HG03457 (cell line): Measurements from ENCODE around the gene SRSF1.

ENCODE experiments used
- ATAC-seq: cut with Tn5 transposase; IDR thresholded peaks from one replicate; pipeline ENCODE4 v1.9.1; 2021; ENCODE audit warnings: moderate number of reproducible peaks; ENCODE audit not compliant: unreplicated experiment

The SRSF1 gene

DNA sequence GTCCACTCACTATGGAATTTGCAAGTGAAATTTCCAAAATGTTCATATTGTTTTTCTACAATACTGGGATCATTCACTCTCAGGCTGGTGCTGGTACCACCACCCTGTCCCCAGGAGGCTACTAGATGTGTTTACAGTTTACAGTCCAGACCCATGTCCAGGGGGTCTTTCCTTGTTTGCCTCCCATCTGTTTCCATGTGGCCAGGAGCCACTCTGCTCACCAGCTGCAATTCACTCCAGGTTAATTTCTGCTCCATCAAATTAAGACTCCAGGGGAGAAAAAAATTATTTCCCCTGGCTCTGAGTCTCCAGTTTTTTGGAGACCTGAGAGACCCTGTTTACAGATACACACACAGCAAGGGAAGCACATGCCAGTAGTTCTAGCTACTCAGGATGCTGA lies 12.5 kb upstream of the SRSF1 start:
- no peak for ATAC-seq

GRCh38 chr17:58019039-58019438 lies 12.0 kb upstream of the SRSF1 start:
- ATAC-seq: no peak

DNA sequence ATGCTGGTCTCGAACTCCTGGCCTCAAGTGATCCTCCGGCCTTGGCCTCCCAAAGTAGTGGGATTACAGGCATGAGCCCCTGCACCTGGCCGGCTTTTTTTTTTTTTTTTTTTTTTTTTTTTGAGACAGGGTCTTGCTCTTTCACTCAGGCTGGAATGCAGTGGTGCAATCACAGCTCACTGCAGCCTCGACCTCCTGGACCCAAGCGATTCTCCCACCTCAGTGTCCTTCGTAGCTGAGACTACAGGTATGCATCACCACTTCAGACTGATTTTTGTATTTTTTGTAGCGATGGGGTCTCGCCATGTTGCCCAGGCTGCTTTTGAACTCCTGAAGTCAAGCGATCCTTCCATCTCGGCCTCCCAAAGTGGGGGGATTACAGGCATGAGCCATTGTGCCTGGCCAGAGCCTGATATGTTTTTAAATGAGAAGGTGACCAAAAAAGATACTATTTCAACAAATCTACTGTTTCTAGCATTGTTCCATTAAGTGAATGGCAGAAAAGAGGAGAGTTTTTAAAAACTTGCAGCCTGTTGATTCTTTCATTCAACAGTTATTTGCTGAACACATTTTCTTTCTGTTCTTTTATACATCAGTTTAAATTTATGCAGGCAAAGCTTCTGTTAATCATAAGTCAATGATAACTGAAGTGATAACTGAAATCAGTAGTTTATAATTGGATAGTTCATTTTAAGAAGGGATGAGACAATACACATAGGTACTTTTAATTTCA lies 3.2 kb upstream of the SRSF1 start:
- no peak for ATAC-seq

DNA sequence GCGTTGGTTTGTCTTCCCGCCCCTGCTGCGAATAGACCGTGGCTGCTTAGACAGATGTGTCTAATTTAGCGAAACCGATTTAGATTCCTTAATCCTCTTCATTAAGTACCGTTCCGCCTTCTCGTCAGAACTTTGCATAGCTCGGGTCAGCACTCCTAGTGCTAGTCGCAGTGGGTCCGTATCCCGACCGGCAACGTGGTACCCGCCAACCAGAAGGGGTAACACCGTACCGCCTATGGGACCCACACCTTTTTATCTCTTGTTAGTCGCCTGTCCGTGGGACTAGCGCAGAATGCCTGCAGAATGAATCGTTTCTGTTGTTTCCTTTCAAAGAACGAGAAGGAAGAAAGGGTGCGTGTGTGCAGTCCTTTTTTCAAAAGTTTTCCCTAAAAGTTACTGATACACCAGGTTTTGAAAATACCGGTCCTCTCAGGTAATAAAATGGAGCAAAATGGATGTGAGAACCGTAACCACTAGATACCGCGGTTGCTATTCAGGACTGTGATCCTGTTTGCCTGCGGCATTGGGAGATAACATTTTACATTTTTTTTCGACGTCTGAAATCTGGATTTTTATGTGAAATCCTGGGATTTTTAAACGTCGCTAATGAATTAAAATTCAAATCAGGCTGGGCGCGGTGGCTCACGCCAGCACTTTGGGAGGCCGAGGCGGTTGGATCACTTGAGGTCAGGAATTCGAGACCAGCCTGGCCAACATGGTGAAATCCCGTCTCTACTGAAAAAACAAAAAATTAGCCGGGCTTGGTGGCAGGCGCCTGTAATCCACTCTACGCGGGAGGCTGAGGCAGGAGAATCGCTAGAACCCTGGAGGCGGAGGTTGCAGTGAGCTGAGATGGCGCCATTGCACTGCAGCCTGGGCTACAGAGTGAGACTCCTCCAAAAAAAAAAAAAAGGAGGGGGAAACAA lies 998 bp upstream of the SRSF1 start:
- peak; percentile 23 for ATAC-seq

- ATAC-seq: no peak
These were observed 504 bp downstream of the SRSF1 start for GRCh38 chr17:58006560-58006923.

DNA sequence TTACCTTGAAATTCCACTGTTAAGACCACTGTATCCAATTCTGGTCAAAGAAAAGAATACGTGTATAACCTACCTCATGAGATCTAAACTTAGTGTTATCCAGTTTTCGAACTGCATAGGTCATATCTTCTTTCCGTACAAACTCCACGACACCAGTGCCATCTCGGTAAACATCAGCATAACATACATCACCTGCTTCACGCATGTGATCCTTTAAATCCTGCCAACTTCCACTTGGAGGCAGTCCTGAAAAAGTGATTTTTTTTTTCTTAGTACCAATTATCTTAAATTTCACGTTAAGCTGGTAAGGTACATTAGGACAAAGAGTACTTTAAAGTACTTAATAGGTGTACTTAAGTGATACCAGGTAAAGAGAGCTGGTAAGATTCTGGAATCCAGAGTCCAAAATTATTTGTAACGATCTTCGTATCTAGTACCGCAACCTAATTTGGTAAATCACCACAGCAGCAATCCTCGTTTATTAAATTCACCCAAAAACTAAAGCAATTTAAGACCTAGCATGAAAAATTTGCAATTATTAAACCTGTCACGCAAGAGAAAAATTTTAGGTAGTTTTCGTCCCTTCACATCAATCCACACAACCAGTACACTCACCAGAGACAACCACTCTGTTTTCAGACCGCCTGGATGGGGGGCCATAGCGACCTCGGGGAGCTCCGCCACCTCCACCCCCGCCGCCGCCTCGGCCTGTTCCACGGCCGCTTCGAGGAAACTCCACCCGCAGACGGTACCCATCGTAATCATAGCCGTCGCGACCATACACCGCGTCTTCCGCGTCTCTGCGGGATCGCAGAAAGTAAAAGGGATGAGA lies 1.1 kb downstream of the SRSF1 start:
- no peak for ATAC-seq

GRCh38 chr17:58005031-58005727 lies 1.9 kb downstream of the SRSF1 start:
- no peak for ATAC-seq

DNA sequence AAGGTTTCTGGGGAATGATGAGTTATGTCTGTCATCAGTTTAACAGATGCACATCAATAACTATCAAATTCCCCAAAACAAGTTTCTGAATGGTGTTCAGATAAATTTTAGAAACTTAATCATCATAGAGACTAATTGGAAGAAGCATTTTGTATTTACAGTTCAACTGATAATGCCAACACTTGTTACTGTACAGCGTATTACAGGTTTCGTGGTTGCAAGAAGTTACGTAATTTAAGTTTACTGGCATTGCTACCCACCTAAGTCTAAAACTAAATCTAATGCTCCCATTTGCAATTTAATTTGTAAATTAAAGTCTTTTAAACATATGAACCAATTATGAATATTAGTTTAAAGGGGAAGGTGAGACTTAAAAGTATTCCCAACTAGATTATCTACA lies 3.0 kb downstream of the SRSF1 start:
- no peak for ATAC-seq

GRCh38 chr17:58002973-58003372 lies 4.1 kb downstream of the SRSF1 start:
- no peak for ATAC-seq

DNA sequence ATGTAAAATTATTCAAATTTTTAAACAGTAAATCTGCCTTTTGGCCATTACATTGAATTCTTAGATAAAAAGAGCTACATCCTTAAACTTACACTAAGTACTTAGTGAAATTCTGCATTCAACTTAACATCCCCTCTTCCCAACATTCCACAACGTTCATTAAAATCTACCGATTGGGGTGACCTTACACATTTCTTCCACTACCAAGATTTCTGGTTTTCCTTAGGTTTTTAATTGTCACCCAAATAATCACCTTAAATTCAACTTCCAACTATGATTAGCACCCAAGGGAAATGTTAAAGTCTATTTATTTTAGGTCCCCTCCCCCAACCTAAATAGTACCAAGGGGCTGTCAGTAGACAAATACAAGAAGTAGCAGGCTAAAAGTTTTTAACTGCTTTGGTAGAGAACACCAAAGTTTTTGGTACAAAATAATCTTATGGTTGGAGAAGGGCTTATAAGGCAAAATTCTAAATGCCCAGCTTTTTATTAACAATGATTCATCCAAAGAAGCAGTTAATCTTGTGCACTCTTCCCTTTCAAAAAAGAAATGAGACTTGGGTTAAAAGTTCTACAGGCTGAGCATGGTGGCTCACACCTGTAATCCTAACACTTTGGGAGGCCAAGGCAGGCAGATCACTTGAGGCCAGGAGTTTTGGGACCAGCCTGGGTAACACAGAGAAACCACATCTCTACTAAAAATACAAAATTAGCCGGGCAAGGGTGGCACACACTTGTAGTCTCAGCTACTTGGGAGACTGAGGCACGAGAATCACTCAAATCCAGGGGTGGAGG lies 4.7 kb downstream of the SRSF1 start:
- ATAC-seq: no peak

DNA sequence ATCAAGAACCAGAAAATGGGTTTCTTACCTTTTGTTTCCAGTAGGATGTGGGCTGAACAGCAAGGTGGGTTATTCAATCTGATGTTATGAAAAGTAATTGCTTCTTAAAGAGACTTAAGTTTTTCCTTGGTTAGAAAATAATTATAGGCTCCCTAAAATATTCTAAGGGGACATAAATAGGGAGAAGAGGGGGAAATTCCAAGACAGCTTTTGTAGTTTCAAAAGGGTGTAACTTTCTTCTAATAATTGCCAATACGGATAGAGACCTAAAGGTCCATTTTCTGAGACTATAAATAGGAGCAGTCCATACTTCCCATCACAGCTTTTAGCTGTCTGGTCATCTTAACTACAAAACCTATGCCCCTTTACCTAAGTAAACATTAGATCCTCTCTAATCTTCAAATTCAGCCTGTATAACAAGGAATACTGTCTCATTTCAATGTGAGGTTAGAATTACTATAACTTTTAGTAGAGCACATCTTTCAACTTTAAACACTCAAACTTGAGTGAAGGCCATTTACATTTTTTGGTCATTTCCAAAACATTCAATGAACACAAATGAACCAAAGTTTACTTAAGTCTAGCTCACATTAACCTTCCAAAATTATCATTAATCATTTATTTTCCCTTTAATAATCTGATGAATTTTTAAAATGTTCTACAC lies 5.5 kb downstream of the SRSF1 start:
- ATAC-seq: no peak

DNA sequence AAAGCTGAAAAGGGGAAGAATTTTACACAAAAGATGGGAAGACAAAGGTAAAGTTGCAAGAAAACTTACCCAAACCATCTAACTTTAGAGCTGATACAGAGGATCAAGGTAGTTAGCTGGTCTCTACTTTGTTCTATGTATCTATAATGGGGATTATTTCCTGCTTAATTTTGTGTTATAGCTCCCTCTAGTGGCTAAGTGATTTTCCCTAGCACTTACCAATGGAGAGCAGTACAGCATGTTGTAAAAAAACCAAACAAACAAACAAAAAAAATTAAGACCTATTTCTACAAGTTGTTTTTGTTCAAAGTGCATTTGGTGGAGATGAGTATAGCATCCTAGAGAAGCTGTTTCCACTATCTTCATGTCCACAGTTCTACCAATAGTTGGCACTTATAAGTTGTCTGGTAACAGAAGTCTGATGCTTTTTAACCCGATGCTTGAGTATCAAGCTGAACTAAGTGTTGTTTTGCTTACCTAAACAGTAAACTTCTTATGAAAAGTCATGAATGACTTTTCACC lies 7.5 kb downstream of the SRSF1 start:
- no peak for ATAC-seq

- no peak for ATAC-seq
These were observed 8.0 kb downstream of the SRSF1 start for GRCh38 chr17:57999010-57999495.

GRCh38 chr17:57997085-57997809 lies 9.8 kb downstream of the SRSF1 start:
- no peak for ATAC-seq

GRCh38 chr17:57995076-57995956 lies 11.7 kb downstream of the SRSF1 start:
- ATAC-seq: no peak

GRCh38 chr17:57994436-57994835 lies 12.6 kb downstream of the SRSF1 start:
- no peak for ATAC-seq
